GM12878 (cell line): ENCODE results near the gene RCOR1. TPM values are rescaled to one million over a fixed set of nuclear protein-coding genes. Genes with fewer than 3 reads are reported as not detected.

Experiments
- CBX5 ChIP-seq: sonication (generic); IDR thresholded peaks from 2 replicates; pipeline ENCODE4 v1.6.1; 2016; ENCODE audit warnings: low read depth, moderate library complexity, mild to moderate bottlenecking, inconsistent platforms
- ETV6 ChIP-seq, 2 experiments: fragments of 450-650 bp in 1 of 2; IDR thresholded peaks in 1 of 2; conservative IDR thresholded peaks in 1 of 2; 2 replicates each; pipeline ENCODE4 v1.6.1; 2014; ENCODE audit warnings: antibody characterized with exemption in 1 of 2, borderline replicate concordance in 1 of 2, low read depth in 1 of 2, mild to moderate bottlenecking in 1 of 2, moderate library complexity in 1 of 2
- HDAC2 ChIP-seq: fragments of 200-600 bp; sonication (generic); IDR thresholded peaks from 2 replicates; pipeline ENCODE4 v1.6.1; 2017
- HDGF ChIP-seq: fragments of 450-650 bp; IDR thresholded peaks from 2 replicates; pipeline ENCODE4 v1.6.1; 2016; ENCODE audit warnings: antibody characterized with exemption
- IRF4 ChIP-seq: IDR thresholded peaks from 2 replicates; pipeline ENCODE4 v1.6.1; 2011; ENCODE audit warnings: low read depth, low read length
- MXI1 ChIP-seq: fragments of 150-350 bp; IDR thresholded peaks from 2 replicates; pipeline ENCODE4 v1.6.1; 2011; ENCODE audit warnings: low read depth, mild to moderate bottlenecking, inconsistent platforms, low read length, improper control_type of control experiment
- PAX5 ChIP-seq: IDR thresholded peaks from 2 replicates; pipeline ENCODE4 v1.6.1; 2011; ENCODE audit warnings: low read depth, low read length, borderline replicate concordance
- POLR2AphosphoS2 ChIP-seq: IDR thresholded peaks from 2 replicates; pipeline ENCODE4 v1.6.1; 2011; ENCODE audit warnings: low read depth, mild to moderate bottlenecking, low read length, improper control_type of control experiment, moderate library complexity
- RUNX3 ChIP-seq: IDR thresholded peaks from 2 replicates; pipeline ENCODE4 v1.6.1; 2012; ENCODE audit warnings: low read length, inconsistent platforms
- SIN3A ChIP-seq: IDR thresholded peaks from 2 replicates; pipeline ENCODE4 v1.6.1; 2012; ENCODE audit warnings: low read depth, low read length, improper control_type of control experiment
- SPI1 ChIP-seq: IDR thresholded peaks from 2 replicates; pipeline ENCODE4 v1.6.1; 2011; ENCODE audit warnings: low read depth, mild to moderate bottlenecking, low read length, moderate library complexity, borderline replicate concordance; ENCODE audit not compliant: insufficient read depth
- TCF12 ChIP-seq: IDR thresholded peaks from 2 replicates; pipeline ENCODE4 v1.6.1; 2011; ENCODE audit warnings: low read depth, mild to moderate bottlenecking, low read length
- ZSCAN29 ChIP-seq: fragments of 450-650 bp; IDR thresholded peaks from 2 replicates; pipeline ENCODE4 v1.6.1; 2017; ENCODE audit warnings: mild to moderate bottlenecking, moderate library complexity
- polyA plus RNA-seq, 11 experiments: library from polyadenylated mRNA; depleted of rRNA in 4 of 11; unstranded in 6 of 11; stranded (reverse) in 5 of 11; fragments of >200 nt; fragmentation: Nextera tagmentation in 4 of 11; fragmentation: Illumina TruSeq in 1 of 11; extraction: Ambion mirVana in 4 of 11; extraction: Trizol in 1 of 11; gene quantifications; 1 replicate in 1 of 11; 2 replicates in 10 of 11; pipeline versions ENCODE4 v1.2.1 to v1.2.3, GENCODE V29; 2011 to 2016; ENCODE audit warnings: inconsistent platforms in 2 of 11, missing spikeins in 2 of 11, low read depth in 1 of 11
- total RNA-seq, 4 experiments: library from RNA; depleted of rRNA in 3 of 4; stranded (reverse); fragments of >200 nt in 3 of 4; fragmentation: Illumina TruSeq in 1 of 4; extraction: Trizol in 1 of 4; gene quantifications; 2 replicates each; pipeline versions ENCODE4 v1.2.1 to v1.2.3, GENCODE V29; 2013 to 2021
- TF ChIP-seq, protein P1 (sequence below): fragments of 450-650 bp; IDR thresholded peaks from 2 replicates; pipeline ENCODE4 v1.6.1; 2017; ENCODE audit warnings: mild to moderate bottlenecking, moderate library complexity
- TF ChIP-seq, protein P2 (sequence below): fragments of 450-650 bp; IDR thresholded peaks from 2 replicates; pipeline ENCODE4 v1.6.1; 2014; ENCODE audit warnings: mild to moderate bottlenecking
- TF ChIP-seq, protein P3 (sequence below): fragments of 450-650 bp; IDR thresholded peaks from 2 replicates; pipeline ENCODE4 v1.6.1; 2017; ENCODE audit warnings: antibody characterized with exemption, mild to moderate bottlenecking, moderate library complexity
- TF ChIP-seq, protein P4 (sequence below): fragments of 450-650 bp; conservative IDR thresholded peaks from 2 replicates; pipeline ENCODE4 v1.6.1; 2017; ENCODE audit warnings: mild to moderate bottlenecking, moderate library complexity
- TF ChIP-seq, protein P5 (sequence below): IDR thresholded peaks from 2 replicates; pipeline ENCODE4 v1.6.1; 2011; ENCODE audit warnings: borderline replicate concordance, low read depth, mild to moderate bottlenecking, moderate library complexity, mixed read lengths, low read length; ENCODE audit not compliant: insufficient read depth; ENCODE audit errors: extremely low read length

Gene RCOR1
- total and polyA plus RNA-seq, 10 of the 15 experiments (the other 5 are each of a cell fraction or from before 2014, with no cell fraction given) = 1.6 to 12.2 (median 4.4) TPM

DNA sequence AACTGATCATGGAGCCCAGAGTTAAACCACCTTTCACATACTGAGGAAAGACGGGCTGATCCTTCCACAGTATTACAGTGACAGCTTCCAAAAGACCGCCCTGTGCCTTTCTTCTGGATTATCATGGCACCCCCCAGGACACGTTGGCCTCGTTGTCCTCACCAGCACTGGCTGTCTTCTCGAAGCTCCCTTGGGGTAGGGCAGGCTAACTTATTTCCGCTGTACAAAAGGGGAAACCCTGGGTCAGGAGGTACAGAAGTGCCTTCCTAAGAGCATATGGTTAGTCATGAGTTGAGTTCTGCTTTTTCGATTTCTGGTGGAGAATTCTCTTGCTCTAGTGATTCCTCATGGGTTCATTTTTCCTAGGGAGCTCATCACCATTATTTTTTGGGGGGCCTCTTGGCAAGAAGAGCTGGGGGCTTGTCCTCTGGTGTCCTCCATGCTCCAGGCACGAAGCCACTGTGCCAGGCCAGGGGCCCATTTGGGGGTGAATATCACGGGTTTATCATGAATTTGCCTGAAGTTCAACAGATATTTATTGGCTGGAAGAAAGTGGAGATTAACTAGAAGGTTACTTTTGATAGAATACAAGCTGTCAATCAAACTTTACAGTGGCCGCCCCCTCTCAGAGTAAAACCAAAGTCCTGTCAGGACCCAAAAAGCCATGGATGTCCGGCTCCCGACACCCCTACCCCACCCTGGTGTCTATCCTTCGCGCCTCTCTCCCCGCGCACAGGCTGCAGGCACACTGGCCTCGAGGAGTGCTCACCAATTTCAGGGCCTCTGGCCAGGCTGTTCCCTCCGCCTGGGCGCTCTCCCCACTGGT, 176.0 kb downstream of the RCOR1 start (continued):
- TF ChIP-seq, protein P1, sequence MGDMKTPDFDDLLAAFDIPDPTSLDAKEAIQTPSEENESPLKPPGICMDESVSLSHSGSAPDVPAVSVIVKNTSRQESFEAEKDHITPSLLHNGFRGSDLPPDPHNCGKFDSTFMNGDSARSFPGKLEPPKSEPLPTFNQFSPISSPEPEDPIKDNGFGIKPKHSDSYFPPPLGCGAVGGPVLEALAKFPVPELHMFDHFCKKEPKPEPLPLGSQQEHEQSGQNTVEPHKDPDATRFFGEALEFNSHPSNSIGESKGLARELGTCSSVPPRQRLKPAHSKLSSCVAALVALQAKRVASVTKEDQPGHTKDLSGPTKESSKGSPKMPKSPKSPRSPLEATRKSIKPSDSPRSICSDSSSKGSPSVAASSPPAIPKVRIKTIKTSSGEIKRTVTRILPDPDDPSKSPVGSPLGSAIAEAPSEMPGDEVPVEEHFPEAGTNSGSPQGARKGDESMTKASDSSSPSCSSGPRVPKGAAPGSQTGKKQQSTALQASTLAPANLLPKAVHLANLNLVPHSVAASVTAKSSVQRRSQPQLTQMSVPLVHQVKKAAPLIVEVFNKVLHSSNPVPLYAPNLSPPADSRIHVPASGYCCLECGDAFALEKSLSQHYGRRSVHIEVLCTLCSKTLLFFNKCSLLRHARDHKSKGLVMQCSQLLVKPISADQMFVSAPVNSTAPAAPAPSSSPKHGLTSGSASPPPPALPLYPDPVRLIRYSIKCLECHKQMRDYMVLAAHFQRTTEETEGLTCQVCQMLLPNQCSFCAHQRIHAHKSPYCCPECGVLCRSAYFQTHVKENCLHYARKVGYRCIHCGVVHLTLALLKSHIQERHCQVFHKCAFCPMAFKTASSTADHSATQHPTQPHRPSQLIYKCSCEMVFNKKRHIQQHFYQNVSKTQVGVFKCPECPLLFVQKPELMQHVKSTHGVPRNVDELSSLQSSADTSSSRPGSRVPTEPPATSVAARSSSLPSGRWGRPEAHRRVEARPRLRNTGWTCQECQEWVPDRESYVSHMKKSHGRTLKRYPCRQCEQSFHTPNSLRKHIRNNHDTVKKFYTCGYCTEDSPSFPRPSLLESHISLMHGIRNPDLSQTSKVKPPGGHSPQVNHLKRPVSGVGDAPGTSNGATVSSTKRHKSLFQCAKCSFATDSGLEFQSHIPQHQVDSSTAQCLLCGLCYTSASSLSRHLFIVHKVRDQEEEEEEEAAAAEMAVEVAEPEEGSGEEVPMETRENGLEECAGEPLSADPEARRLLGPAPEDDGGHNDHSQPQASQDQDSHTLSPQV = peak; percentile 98
- TF ChIP-seq RUNX3 = peak; percentile 63
- TF ChIP-seq CBX5 = 0 out of 2 replicates have a peak, but pooled peaks have one; percentile 57
- TF ChIP-seq MXI1 = 0 out of 2 replicates have a peak, but pooled peaks have one; percentile 24
- no peak for TF ChIP-seq PAX5
- no peak for TF ChIP-seq ZSCAN29
- TF ChIP-seq SIN3A = no peak
- no peak for TF ChIP-seq TCF12
- TF ChIP-seq SPI1 = peak; percentile 91
- peak in 1 of 2 experiments; percentile 87; a peak in 2 of 4 replicates for TF ChIP-seq ETV6 (conservative IDR thresholded peaks at IDR 0.05 in 1 of 2, IDR thresholded peaks at IDR 0.05 in 1 of 2; ENCODE audit: borderline replicate concordance in 1 of 2, low read depth in 1 of 2)
- TF ChIP-seq, protein P2, sequence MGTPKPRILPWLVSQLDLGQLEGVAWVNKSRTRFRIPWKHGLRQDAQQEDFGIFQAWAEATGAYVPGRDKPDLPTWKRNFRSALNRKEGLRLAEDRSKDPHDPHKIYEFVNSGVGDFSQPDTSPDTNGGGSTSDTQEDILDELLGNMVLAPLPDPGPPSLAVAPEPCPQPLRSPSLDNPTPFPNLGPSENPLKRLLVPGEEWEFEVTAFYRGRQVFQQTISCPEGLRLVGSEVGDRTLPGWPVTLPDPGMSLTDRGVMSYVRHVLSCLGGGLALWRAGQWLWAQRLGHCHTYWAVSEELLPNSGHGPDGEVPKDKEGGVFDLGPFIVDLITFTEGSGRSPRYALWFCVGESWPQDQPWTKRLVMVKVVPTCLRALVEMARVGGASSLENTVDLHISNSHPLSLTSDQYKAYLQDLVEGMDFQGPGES = no peak
- TF ChIP-seq HDAC2 = no peak
- TF ChIP-seq, protein P3, sequence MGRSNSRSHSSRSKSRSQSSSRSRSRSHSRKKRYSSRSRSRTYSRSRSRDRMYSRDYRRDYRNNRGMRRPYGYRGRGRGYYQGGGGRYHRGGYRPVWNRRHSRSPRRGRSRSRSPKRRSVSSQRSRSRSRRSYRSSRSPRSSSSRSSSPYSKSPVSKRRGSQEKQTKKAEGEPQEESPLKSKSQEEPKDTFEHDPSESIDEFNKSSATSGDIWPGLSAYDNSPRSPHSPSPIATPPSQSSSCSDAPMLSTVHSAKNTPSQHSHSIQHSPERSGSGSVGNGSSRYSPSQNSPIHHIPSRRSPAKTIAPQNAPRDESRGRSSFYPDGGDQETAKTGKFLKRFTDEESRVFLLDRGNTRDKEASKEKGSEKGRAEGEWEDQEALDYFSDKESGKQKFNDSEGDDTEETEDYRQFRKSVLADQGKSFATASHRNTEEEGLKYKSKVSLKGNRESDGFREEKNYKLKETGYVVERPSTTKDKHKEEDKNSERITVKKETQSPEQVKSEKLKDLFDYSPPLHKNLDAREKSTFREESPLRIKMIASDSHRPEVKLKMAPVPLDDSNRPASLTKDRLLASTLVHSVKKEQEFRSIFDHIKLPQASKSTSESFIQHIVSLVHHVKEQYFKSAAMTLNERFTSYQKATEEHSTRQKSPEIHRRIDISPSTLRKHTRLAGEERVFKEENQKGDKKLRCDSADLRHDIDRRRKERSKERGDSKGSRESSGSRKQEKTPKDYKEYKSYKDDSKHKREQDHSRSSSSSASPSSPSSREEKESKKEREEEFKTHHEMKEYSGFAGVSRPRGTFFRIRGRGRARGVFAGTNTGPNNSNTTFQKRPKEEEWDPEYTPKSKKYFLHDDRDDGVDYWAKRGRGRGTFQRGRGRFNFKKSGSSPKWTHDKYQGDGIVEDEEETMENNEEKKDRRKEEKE = no peak
- TF ChIP-seq, protein P4, sequence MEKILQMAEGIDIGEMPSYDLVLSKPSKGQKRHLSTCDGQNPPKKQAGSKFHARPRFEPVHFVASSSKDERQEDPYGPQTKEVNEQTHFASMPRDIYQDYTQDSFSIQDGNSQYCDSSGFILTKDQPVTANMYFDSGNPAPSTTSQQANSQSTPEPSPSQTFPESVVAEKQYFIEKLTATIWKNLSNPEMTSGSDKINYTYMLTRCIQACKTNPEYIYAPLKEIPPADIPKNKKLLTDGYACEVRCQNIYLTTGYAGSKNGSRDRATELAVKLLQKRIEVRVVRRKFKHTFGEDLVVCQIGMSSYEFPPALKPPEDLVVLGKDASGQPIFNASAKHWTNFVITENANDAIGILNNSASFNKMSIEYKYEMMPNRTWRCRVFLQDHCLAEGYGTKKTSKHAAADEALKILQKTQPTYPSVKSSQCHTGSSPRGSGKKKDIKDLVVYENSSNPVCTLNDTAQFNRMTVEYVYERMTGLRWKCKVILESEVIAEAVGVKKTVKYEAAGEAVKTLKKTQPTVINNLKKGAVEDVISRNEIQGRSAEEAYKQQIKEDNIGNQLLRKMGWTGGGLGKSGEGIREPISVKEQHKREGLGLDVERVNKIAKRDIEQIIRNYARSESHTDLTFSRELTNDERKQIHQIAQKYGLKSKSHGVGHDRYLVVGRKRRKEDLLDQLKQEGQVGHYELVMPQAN = no peak
- TF ChIP-seq IRF4 = no peak
- 0 out of 2 replicates have a peak, but pooled peaks have one; percentile 11 for TF ChIP-seq HDGF
- no peak for TF ChIP-seq POLR2AphosphoS2
- TF ChIP-seq, protein P5, sequence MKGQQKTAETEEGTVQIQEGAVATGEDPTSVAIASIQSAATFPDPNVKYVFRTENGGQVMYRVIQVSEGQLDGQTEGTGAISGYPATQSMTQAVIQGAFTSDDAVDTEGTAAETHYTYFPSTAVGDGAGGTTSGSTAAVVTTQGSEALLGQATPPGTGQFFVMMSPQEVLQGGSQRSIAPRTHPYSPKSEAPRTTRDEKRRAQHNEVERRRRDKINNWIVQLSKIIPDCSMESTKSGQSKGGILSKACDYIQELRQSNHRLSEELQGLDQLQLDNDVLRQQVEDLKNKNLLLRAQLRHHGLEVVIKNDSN = no peak
